C4-2B (cell line): ENCODE measurements around the gene ZFAND3.

Source experiments
- ZFX ChIP-seq: fragments of 450-650 bp; IDR thresholded peaks from 2 replicates; pipeline ENCODE4 v1.6.1; 2017
- TF ChIP-seq, protein P1 (sequence below): fragments of 450-650 bp; conservative IDR thresholded peaks from 2 replicates; pipeline ENCODE4 v1.5.1; 2017; ENCODE audit warnings: mild to moderate bottlenecking

DNA sequence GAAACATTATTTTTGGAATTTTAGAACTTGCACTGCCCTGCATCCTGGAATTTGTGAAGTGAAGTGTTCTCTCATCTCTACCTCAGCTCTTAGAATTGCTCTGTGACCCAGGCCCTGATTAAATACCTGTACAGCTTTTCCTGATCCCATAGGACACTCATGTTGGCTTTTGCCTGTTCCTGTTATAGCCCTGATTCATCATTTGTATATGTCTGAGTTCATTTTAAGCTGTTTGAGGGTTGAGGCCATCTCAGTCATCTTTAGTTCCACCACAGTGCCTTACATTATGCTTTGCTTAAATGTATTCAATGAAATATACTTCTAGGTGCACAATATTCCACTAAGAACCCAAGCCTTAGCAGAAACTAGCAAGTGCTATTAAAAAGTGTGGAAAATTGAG, 26.4 kb downstream of the ZFAND3 start:
- TF ChIP-seq, protein P1, sequence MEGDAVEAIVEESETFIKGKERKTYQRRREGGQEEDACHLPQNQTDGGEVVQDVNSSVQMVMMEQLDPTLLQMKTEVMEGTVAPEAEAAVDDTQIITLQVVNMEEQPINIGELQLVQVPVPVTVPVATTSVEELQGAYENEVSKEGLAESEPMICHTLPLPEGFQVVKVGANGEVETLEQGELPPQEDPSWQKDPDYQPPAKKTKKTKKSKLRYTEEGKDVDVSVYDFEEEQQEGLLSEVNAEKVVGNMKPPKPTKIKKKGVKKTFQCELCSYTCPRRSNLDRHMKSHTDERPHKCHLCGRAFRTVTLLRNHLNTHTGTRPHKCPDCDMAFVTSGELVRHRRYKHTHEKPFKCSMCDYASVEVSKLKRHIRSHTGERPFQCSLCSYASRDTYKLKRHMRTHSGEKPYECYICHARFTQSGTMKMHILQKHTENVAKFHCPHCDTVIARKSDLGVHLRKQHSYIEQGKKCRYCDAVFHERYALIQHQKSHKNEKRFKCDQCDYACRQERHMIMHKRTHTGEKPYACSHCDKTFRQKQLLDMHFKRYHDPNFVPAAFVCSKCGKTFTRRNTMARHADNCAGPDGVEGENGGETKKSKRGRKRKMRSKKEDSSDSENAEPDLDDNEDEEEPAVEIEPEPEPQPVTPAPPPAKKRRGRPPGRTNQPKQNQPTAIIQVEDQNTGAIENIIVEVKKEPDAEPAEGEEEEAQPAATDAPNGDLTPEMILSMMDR = no peak
- TF ChIP-seq ZFX = no peak
